ENCODE measurements around the gene SLC19A1. TPM values are rescaled to one million over a fixed set of nuclear protein-coding genes. Genes with fewer than 3 reads are reported as not detected.

Gene SLC19A1
- total RNA-seq, 1 donor from 2014 or later: 9.0 TPM

DNA sequence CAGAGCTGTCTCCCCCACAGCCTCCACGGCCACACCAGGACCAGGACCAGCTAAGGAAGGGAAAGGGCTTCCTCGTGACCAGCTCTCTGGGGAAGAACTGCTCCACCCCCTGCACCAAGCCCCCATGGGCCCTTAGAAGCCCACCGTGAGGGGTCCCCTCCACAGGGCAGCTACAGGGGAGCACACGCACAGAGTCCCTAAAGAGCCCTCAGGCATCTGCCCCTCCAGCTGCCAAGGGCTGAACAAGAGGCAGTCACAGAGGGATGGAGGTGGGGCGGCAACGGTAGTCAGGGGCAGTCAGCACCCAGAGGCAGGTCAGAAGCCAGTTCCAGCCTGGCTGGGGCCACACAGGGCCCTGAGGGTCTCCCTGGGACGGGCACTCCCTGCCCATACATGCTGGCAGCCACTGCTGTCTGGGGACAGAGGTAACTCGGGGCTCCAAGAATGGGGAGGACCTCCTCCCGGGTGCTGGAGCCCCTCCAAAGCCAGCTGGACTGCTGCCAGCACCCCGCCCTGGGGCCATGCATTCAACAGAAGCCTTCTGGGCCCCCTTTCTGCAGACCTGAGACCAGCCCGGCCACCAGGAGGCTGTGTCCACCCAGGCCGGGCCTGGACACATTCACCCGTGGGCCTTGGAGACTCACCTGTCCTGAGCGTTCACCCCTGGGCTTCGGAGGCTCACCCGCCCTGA is 18.7 kb downstream of the SLC19A1 start:
- DNase-seq (ENCODE audit: low spot score in 2 of 2) (no peak), FAIRE-seq (no peak)

DNA sequence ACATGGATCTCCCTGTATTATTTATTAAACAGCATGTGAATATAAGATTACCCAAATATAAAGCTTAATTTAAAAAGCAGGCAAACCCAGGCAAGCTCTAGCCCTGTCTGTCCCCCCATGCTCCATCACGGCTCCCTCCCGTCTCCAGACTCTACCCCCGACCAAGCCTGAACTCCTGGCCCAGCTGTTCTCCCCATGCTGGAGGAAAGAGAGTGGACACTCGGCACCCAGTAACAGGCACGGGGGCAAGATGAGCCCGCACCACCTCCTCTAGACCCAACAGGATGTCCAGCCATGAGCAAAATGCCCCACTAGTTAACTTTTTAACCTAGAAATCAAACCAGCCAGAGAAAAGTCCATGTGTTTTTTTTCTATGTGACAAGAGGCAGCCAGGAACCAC is 19.3 kb downstream of the SLC19A1 start:
- FAIRE-seq: no peak
- no peak for DNase-seq (ENCODE audit: low spot score in 2 of 2)

DNA sequence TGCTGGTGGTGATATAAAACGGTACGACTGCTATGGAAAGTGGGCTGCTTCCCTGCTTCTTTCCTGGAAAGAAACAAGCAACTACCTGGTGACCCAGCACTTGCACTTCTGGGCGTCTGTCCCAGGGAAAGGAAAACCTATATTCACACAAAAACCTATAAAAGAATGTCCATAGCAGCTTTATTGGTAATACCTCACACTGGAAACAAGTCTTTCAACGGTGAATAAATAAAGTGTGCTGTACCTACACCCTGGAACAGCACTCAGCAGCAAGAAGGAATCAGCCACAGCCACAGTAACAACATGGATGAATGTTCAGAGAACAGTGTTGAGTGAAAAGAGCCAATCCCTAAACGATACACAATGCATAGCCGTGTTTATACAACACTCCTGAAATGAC is 19.9 kb downstream of the SLC19A1 start:
- FAIRE-seq: no peak
- DNase-seq (ENCODE audit: low spot score in 2 of 2): no peak

DNA sequence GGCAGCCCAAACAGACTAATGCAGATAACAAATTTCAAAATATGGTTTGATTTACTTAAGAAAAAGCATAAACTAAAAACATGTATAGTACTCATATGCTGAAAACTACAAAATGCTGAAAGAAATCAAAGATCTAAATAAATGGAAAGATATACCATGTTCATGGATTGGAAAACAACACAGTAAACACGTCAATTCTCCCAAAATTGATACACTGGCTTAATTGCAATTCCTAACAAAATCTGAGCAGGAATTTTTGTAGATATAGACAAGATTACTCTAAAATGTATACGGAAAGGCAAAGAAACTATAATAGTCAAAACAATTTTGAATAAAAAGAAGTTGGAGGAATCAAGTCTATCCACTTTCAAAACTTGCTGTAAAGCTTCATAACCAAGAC is 21.0 kb downstream of the SLC19A1 start:
- DNase-seq (ENCODE audit: low spot score in 2 of 2): no peak
- FAIRE-seq: no peak

DNA sequence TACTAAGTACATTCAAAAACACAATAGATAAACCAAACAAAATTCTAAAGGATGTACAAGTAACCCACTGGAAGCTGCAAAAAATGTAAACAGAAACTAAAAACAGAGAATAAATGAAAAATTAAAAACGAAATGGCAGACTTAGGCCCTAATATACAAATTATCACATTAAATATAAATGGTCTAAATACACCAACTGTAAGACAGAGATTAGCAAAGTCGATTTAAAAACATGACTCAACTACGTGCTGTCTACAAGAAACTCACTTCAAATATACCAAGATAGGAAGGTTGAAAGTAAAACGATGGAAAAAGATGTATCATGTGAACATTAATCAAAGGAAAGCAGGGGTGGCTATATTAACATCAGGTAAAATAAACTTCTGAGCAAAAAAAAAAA is 23.1 kb downstream of the SLC19A1 start:
- no peak for DNase-seq (ENCODE audit: low spot score in 2 of 2)
- no peak for FAIRE-seq

DNA sequence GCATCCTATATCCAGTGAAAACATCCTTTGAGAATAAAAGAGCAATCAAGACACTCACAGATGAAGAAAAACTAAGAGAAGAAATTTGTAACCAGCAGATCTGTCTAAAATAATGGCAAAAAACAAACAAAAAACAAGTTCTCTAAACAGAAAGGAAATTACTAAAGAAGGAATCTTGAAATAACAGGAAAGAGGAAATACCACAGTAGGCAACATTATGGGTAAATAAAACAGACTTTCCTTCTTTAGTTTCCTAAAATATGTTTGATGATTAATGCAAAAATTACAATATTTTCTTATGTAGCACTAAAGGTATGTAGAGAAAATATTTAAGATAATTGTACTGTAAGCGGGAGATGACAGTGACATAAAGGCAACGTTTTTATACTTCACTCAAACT is 23.5 kb downstream of the SLC19A1 start:
- no peak for FAIRE-seq
- no peak for DNase-seq (ENCODE audit: low spot score in 2 of 2)

DNA sequence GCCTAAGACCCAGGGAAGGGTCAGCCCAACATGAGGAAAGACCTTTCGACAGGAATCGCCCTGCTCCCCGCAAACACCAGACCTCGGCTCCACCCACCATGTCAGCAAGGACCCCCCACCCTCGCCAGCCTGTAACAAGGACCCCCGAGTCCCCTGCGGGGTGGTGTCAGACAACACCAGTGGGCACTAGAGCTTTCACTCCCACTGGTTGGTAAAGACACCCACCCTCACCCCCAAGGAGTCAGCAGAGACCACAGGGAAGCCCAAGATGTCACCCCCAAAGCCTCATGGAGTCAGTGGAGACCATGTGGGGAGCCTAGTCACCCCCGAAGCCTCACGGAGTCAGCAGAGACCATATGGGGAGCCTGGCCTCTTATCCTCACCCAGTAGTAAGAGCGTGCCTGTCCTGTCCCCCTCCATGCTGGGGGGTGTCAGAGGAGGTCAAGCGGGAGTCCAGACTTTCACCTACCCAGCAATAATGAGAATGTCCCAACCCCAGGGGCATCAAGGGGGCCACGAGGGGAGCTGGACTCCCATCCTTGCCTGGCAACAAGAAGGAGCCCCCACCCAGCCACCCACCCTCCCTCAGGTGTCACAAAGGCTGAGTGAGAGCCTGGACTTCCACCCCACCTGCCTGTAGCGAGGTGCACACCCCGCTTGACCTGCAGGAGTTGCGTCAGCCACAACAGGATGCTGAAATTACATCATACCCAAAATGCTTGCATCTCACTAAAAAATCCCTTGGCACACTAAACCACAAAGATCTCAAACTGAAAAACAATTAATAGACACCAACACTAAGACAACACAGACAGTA is 24.8 kb downstream of the SLC19A1 start:
- FAIRE-seq (no peak), DNase-seq (ENCODE audit: low spot score in 2 of 2) (no peak)

DNA sequence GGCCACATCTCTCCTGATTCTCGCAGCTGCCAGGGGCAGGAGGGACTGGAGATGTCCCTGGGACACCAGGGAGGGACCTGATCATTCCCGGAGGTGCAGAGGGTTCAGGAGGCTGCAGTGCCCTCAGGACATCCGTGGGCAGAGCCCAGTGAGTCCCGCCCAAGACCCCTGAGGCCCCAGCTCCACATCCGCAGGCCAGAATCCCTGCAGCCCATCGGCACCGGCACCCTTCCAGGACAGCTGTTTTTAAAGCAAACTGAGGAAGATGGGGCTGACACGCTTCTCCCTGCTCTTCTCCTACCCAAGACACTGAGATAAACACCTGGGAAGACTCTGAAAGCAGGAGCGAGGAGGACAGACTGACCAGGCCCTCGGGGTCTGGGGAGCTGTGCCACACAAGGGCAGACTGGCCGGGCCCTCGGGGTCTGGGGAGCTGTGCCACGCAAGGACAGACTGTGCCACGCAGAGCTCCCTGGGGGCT is 25.5 kb downstream of the SLC19A1 start:
- DNase-seq (ENCODE audit: low spot score in 2 of 2) (no peak), FAIRE-seq (no peak)

DNA sequence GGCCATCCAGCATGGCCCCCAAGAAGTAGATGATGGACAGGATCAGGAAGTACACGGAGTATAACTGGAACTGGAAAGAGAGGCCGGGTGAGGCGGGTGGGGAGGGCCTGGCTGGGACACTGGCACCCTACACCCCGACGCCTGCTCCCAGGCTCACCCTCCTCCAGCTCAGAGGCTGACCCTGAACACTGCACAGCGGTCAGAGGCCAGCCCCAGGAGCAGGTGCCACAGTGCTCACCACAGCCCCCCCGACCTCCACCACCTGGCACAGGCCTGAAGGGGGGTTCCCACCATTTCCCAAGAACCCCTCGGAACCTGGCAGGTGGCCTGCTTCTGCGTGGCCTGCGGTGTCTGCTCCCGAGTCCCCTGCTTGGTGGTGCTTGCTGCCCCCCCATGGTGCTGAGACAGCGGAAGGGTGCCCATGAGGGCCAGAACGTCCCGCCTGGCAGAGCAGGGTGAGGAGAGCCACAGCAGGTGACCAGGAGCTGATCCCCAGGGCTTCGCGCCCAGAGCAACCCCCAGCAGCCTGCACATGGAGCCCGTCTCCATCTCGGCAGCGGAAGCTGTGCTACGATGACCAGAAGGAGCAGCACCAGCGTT is 26.1 kb downstream of the SLC19A1 start:
- DNase-seq (ENCODE audit: low spot score in 2 of 2) (no peak), FAIRE-seq (no peak)

DNA sequence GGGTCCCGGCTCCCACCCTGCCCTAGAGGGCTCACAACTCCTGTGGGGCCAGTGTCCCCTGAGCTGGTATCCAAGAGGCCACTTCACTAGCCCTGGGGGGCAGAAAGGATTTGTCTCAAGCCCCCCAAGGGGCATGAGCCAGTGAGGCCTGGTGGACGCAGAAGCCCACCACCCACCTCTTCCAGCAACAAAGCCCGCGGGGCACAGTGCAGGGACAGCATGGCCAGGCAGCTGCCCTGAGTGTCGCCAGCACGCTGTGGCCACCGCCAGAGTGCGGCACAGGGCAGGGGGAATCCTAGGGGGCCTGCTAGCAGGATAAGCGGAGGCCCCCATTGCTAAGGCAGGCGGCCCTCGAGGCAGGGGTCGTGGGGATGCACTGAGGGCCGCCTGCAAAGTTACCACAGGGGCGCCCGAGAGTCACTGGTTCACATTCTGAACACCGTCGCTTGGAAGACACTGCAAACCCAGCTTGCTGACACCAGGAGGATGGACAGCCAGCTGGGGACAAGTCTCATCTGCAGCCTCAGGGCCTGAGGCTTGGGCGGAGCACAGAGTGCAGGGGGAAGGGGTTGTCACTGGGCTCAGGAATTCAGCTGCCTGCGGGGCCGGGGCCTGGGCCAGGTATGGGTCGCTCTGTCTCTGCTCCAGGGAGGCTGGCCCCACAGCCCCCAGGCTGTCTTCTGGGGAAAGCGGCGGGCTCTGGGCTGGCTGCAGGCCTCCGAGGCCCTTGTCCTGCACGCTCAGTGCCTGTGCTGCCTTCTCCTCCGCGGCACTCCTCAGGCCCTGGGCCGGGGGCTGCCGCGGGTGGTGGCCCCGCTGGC is 26.8 kb downstream of the SLC19A1 start:
- FAIRE-seq (no peak), DNase-seq (ENCODE audit: low spot score in 2 of 2) (no peak)

DNA sequence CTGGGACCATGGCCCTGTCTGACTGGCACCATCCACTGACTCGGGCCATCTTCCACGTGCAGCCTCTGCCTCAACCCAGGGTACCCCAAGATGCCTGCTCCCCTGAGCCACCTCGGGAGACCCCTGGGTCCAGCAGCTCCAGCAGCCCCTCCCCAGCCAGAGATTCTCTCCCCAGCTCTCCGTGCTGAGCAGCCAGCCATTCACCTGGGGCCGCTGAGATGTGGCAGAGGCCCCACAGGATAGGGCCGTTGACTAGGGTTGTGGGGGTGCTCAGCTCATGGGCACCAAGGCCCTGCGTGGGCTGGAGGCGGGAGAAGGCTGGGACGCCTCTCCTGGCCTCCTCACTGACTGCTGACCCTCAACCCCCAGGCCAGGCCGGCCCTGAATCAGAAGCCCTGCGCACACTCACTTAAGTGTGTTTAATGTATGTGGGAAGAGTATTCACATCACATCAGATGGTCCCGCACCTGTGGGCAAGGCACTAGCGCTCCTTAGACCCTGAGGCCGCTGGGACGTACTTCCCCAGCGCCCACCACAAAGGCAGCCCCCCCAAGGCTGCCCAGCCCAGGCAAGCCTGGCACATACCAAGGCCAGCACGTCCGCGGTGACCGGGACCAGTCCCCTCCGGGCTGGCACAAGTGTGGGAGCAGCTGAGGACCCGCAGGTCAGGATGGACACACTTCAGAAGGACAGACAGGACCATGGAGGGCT is 27.8 kb downstream of the SLC19A1 start:
- DNase-seq (ENCODE audit: low spot score in 2 of 2): no peak
- FAIRE-seq: no peak

DNA sequence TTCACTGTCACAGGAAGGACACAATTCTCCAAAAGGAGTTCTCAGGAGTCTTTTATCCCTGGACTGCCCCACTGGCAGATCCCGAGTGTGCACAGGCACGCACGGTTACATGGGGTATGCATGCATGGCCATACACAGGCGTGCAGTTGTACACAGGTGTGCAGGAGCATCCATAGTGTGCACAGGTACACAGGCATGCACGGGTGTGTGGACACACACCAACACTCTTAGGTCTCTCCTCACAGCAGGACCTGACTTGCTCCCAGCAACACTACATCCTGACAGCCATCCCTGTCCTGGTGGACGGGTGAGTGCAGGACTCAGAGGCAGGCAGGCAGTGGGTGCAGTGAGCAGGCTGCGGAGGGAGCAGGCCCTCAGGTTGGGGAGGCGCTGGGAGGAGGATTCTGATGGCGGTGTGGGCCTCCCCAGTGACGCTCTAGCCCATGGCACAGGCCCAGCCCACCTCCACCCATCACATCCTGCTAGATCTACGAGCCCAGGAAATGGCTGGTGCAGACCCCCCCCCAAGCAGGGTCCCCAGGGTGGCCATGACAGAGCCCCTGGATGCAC is 28.4 kb downstream of the SLC19A1 start:
- FAIRE-seq (no peak), DNase-seq (ENCODE audit: low spot score in 2 of 2) (no peak)

DNA sequence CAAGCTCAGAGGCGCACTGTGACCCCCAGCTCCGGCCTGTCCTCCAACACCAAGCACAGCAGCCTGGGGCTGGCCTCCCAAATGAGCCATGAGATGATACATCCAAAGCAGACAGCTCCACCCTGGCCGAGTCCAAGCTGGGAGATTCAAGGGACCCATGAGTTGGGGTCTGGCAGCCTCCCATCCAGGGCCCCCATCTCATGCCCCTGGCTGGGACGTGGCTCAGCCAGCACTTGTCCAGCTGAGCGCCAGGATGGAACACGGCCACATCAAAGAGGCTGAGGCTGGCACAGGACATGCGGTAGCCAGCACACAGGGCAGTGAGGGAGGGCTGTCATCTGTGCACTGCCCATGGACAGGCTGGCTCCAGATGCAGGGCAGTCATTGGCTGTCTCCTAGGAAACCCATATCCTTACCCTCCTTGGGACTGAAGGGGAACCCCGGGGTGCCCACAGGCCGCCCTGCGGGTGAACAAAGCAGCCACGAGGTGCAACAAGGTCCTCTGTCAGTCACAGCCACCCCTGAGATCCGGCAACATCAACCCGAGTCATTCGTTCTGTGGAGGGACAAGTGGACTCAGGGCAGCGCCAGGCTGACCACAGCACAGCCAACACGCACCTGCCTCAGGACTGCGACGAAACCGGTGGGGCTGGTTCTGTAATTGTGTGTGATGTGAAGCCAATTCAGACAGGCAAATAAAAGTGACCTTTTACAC is 29.1 kb downstream of the SLC19A1 start:
- DNase-seq (ENCODE audit: low spot score in 2 of 2) (no peak), FAIRE-seq (no peak)

DNA sequence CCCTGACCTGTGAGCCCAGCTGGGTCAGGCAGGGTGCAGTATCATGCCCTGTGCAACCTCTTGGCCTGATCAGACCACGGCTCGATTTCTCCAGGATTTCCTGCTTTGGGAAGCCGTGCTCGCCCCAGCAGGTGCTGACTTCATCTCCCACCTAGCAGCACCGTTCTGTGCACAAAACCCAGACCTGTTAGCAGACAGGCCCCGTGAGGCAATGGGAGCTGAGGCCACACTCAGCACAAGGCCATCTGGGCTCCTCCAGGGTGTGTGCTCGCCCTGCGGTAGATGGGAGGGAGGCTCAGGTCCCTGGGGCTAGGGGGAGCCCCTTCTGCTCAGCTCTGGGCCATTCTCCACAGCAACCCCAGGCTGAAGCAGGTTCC is 29.6 kb downstream of the SLC19A1 start:
- FAIRE-seq (no peak), DNase-seq (ENCODE audit: low spot score in 2 of 2) (no peak)

DNA sequence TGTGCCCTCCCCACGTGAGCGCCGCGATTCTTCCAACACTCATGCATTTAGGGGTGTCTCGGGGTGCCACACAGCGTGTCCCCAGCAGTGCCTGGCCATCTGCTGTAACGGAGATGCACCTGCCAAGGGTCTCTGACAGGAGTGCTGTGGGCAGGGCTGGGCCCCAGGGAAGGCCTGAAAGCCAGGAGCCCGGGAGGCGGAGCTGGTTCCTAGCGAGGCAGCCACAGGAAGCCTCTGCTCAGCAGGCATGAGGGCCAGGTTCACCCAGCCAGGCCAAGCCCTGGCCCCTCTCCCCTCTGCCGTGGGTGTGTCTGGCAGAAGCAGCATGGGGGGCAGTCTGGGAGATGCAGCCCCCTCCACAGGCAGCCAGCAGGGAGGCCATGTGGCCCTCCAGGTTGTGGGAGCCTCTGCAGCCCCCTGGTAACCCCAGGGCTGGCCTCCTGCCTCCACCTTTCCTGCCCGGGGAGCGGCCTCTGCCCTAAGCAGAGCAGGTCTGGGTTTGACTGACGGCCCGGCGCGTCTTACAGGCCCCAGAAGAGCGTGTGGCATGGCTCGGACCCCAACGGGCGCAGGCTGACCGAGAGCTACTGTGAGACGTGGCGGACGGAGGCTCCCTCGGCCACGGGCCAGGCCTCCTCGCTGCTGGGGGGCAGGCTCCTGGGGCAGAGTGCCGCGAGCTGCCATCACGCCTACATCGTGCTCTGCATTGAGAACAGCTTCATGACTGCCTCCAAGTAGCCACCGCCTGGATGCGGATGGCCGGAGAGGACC is 30.4 kb downstream of the SLC19A1 start:
- DNase-seq (ENCODE audit: low spot score in 2 of 2): no peak
- FAIRE-seq: no peak

DNA sequence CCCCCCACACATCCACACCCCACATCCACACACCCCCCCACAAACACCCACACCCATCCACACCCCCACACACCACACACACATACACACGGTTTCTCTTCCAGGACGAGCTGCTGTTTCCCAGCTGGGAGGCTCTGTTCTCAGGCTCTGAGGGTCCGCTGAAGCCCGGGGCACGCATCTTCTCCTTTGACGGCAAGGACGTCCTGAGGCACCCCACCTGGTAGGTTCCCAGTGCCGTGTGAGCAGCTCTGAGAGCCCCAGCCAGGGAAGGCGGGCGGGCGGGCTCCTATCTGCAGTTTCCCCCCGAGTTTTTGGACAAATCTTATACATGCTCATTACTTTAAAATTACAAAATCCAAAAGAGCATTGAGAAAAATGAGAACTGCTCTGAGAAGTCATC is 31.2 kb downstream of the SLC19A1 start:
- DNase-seq (ENCODE audit: low spot score in 2 of 2): no peak
- FAIRE-seq: no peak

DNA sequence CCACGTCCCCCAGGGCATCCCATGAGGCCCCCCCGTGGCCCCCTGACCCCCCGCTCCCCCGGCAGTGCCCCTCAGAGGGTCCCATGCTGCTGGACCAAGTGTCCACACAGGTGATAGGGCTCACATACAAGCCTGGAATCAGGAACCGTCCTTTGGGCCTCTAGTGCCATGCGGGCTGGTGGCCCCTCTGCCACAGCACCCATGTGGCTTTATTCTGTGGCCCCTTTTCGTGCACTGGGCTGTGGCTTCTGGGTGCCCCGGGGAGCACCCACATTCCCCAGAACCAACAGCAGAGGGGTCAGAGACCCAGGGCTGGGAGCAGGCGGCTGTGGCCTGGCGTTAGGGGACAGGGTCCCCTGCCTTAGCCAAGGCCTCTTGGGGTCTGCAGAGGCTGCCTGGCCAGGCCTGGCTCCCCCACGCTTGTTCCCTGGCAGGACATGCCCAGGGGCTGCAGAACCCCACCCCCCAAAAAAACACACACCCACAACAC is 31.7 kb downstream of the SLC19A1 start:
- no peak for FAIRE-seq
- DNase-seq (ENCODE audit: low spot score in 2 of 2): no peak
